Measurements from ENCODE around the gene RPTOR. TPM values are rescaled to one million over a fixed set of nuclear protein-coding genes. Genes with fewer than 3 reads are reported as not detected.

RPTOR gene
- total RNA-seq, 6 experiments from 2014 or later, result 34.4 to 39.2 (median 35.5) TPM

DNA sequence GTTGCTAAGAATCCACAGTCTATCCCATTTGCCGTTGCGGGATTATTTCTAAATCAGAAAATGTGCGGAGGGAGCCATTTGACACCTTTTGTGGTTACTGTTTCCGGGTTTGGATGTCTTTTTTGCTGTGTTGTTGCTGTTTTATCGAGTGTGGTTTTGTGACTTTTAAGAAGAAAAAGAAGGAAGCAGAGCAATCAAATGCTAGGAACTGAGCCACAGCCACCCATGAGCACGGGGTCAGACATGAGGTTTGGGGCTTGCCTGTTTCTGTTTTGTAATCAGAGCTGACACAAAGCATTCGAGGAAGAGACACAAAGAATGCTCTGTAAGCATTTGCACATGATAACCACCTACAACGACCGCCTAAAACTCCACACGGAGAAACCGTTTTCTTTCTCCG is 393.9 kb downstream of the RPTOR start:
- DNase-seq, result no peak

DNA sequence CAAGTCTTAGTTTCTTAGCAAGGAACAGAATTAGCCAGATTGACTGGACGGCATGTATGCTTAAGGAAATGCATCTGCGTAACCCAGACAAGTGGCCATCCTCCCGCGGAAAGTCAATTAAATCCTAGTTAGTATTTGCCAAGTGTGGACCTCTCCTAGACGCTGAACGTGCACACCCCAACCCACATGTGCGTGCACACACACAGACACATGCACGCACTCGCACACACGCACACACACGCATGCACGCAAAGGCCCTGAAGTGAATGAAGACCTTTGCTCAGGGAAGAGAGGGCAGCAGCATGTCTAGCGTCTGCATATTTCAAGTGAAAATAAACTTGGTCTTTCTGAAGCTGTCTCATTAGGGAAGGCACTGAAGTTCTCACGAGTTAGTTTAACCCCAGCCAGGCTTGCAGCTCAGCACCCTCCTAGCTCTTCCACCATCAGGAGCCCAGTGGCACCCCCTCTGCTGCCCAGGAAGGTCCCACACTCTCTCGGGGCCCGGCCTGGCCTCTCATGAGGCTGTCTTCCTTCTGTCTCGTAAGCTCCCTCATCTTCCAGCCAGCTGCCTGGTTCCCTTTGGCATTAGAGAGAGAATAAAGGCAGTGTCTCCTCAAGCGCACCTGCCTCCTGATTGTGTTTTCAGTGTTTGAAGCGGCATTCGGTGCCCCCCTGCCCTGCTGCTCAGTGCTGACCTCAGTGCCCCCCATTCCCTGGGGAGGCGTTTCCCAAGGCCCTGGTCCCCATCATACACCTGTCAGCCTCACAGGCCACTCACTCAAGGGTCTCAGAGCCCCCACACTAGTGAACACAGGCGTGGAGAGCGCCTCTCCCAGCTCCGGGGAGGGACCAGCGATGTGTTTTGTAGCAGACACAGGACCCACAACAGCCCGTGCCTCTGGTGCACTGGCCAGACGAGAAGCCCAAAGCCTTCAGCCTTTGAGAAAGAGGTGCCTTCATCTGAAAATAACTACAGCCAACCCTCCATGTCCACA is 394.8 kb downstream of the RPTOR start:
- TF ChIP-seq, protein P1, sequence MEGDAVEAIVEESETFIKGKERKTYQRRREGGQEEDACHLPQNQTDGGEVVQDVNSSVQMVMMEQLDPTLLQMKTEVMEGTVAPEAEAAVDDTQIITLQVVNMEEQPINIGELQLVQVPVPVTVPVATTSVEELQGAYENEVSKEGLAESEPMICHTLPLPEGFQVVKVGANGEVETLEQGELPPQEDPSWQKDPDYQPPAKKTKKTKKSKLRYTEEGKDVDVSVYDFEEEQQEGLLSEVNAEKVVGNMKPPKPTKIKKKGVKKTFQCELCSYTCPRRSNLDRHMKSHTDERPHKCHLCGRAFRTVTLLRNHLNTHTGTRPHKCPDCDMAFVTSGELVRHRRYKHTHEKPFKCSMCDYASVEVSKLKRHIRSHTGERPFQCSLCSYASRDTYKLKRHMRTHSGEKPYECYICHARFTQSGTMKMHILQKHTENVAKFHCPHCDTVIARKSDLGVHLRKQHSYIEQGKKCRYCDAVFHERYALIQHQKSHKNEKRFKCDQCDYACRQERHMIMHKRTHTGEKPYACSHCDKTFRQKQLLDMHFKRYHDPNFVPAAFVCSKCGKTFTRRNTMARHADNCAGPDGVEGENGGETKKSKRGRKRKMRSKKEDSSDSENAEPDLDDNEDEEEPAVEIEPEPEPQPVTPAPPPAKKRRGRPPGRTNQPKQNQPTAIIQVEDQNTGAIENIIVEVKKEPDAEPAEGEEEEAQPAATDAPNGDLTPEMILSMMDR (IDR thresholded peaks at IDR 0.05), result no peak
- peaks cover 7% of the 10 kb centered on the region for H3K4me1 Mint-ChIP-seq (ENCODE audit: low read depth)
- DNase-seq, result no peak
- H3K9me3 Mint-ChIP-seq, result no peaks in the 10 kb centered on the region
- H3K27me3 Mint-ChIP-seq (ENCODE audit: insufficient read depth), result peaks cover 3% of the 10 kb centered on the region
- H3K36me3 Mint-ChIP-seq (ENCODE audit: low read depth), result peaks cover 11% of the 10 kb centered on the region
- no peak overlapping the region for H3K27ac Mint-ChIP-seq
- H3K4me3 Mint-ChIP-seq, result no peak overlapping the region

More for the DNA sequence above, 393.9 kb downstream of the RPTOR start:
- no peaks in the 10 kb centered on the region for H3K9me3 Mint-ChIP-seq
- TF ChIP-seq, protein P1 (IDR thresholded peaks at IDR 0.05), result no peak
- H3K36me3 Mint-ChIP-seq (ENCODE audit: low read depth), result peaks cover 11% of the 10 kb centered on the region
- peaks cover 7% of the 10 kb centered on the region for H3K4me1 Mint-ChIP-seq (ENCODE audit: low read depth)
- H3K27me3 Mint-ChIP-seq (ENCODE audit: insufficient read depth), result peaks cover 3% of the 10 kb centered on the region
- no peak overlapping the region for H3K4me3 Mint-ChIP-seq
- no peak overlapping the region for H3K27ac Mint-ChIP-seq

DNA sequence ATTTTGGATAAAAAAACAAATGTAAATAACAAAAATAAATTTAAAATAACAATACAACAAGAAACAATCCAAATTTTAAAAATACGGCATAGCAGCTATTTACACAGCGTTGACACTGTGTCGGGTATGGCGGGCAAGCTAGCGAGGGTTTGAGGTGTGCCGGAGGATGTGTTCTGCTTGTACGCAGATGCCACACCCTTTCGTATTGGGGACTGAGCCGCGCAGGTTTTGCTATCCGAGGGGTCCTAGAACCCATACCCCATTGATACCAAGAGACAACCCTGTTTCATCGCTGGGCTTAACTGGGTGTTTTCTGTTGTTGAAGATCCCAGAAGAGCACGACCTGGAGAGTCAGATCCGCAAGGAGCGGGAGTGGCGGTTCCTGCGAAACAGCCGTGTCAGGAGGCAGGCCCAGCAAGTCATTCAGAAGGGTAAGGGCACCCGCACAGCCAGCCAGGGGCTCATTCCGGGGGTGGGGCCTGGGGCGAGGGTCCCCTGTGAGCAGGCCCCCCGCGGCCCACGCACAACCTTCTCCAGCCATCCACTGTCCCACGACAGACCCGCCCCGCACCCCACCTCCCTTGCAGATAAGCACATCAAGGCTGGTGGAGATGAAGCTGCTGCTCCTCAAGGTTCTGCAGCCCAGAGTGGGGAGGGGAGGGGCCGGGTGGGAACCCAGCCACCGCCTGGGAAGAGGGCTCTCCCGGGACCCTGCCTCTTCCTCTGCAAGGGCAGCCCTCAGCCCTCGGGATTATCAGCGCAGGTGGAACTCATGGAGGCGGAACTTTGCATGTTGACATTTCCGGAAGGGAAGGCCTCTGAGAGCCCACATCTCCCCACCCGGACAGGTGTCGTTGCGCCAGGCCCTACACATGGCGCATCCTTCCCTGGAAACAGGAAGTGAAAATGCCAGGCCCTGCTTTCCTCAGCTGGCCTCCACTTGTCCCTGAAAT is 395.8 kb downstream of the RPTOR start:
- H3K27ac Mint-ChIP-seq, result no peak overlapping the region
- H3K9me3 Mint-ChIP-seq, result no peaks in the 10 kb centered on the region
- peaks cover 11% of the 10 kb centered on the region for H3K36me3 Mint-ChIP-seq (ENCODE audit: low read depth)
- peaks cover 3% of the 10 kb centered on the region for H3K27me3 Mint-ChIP-seq (ENCODE audit: insufficient read depth)
- peaks cover 7% of the 10 kb centered on the region for H3K4me1 Mint-ChIP-seq (ENCODE audit: low read depth)
- no peak overlapping the region for H3K4me3 Mint-ChIP-seq
- TF ChIP-seq, protein P1 (IDR thresholded peaks at IDR 0.05), result no peak
- DNase-seq, result no peak

DNA sequence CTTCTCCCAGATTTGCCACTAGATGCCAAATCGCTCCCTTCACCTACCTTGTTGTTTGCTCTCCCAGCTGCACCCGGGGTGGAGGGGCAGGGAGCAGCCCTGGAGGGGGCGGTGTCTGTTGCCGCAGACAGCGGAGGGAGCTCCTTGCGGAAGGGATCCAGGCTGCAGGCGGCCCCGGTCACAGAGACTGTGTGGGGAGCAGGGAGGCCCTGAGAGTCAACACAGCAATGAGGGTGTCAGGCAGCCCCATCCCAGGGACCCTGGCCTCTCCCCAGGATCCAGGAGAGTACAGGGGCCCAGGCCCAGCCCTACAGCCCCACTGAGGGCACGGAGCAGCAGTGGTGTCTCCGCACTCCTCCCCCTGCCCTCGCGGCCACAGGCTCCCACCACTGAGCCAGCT is 396.5 kb downstream of the RPTOR start:
- Mint-ChIP-seq H3K4me3 (no peak overlapping the region), H3K4me1 (ENCODE audit: low read depth) (peaks cover 7% of the 10 kb centered on the region), H3K9me3 (no peaks in the 10 kb centered on the region), H3K27ac (no peak overlapping the region), H3K27me3 (ENCODE audit: insufficient read depth) (peaks cover 3% of the 10 kb centered on the region), H3K36me3 (ENCODE audit: low read depth) (peaks cover 12% of the 10 kb centered on the region)
- TF ChIP-seq, protein P1 (IDR thresholded peaks at IDR 0.05), result no peak
- no peak for DNase-seq

DNA sequence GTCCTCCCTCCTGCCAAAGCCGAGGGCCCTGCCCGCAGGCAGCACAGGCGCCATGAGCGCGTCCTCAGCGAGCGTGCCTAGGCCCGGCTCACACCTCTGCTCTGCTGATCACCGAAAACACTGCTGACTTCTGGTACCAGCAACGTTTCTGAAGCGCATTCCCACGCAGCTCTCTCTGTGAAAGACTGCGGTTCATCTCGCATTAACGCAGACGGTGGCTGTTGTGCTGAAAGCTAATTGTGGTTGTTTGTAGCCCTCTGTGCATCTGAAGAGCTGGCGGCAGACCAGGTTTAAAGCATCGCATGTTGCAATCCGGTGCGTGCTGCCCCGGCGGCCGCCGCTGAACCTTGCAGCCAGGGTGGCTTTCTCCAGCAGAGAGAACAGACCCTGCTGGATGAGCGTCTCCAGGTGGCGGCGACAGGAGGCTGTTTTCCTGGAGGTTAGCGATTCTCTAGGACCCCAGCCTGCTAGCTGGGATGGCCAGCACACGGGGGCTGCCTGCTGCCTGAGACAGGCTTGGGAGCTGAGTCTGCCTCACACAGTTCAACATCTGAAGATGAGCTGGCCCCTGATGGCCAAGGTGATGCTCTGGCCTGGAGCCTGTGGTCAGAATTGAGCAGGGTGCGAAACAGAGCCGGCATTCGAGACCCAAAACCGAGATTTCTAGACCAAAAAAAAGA is 397.2 kb downstream of the RPTOR start:
- H3K27ac Mint-ChIP-seq, result no peak overlapping the region
- H3K4me1 Mint-ChIP-seq (ENCODE audit: low read depth), result peaks cover 7% of the 10 kb centered on the region
- H3K9me3 Mint-ChIP-seq, result no peaks in the 10 kb centered on the region
- TF ChIP-seq, protein P1 (IDR thresholded peaks at IDR 0.05), result no peak
- H3K36me3 Mint-ChIP-seq (ENCODE audit: low read depth), result peaks cover 20% of the 10 kb centered on the region
- DNase-seq, result no peak
- H3K27me3 Mint-ChIP-seq (ENCODE audit: insufficient read depth), result peaks cover 3% of the 10 kb centered on the region
- H3K4me3 Mint-ChIP-seq, result no peak overlapping the region

All from HFFc6 (cell line).